HG03135 (cell line): ENCODE results near the gene PGAM5.
"Not testable (repeated sequence)": the region's sequence is repeated elsewhere in the genome, so short reads cannot be mapped to it uniquely, and the experiment has no call there.

Experiments
- ATAC-seq: cut with Tn5 transposase; IDR thresholded peaks from one replicate; pipeline ENCODE4 v1.9.1; 2021; ENCODE audit warnings: mild to moderate bottlenecking, moderate library complexity; ENCODE audit not compliant: unreplicated experiment

Gene PGAM5

DNA sequence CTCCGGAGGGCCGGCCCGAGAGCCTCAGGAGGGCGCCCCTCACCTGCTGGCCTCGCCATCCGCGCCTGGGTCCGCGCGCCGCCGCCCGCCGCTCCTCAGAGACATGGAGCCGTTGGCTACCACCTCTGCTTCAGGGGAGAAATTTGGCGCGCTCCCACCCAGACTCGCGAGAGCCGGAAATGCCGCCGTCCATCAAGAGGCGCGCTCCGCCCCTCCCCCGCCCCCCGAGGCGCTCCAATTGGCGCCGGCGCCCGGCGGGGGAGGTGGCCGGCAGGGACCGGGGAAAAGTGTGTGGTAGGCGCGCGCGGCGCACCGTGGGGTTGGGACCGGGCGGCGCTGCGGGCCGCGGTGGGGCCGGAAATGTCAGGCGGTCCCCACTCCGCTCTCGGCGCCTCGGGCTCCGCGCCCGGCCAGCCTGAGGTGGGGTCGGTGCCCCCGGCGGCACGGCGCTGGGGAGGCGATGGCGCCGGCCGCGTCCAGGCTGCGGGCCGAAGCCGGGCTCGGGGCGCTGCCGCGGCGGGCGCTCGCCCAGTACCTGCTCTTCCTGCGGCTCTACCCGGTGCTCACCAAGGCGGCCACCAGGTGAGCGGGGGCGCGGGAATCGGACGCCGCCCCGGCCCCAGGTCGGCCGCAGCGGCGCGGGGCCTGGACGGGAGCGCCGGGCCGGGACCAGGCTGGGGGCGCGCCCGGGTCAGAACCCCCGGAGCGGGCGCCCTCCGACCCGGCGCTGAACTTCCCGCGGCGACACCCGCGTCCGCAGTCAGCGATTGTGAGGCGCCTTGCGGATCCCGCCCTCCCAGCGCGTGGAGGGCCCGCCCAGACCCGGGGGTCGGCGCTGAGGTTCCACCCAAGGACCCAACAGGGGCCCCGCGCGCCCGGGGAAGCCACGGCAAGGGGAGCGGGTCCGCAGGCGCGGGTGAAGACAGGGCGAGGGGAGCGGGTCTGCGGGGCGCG, 23.2 kb upstream of the PGAM5 start, which contains the start of the genes POLE and PXMP2:
POLE (minus strand) TSS at position 132 of the 954 bp plus-strand sequence; CDS start at position 105, 27 bp downstream.
PXMP2 (plus strand) TSS at position 377 of the 954 bp plus-strand sequence; CDS start at position 461, 84 bp downstream.
- peak; percentile 91 for ATAC-seq

DNA sequence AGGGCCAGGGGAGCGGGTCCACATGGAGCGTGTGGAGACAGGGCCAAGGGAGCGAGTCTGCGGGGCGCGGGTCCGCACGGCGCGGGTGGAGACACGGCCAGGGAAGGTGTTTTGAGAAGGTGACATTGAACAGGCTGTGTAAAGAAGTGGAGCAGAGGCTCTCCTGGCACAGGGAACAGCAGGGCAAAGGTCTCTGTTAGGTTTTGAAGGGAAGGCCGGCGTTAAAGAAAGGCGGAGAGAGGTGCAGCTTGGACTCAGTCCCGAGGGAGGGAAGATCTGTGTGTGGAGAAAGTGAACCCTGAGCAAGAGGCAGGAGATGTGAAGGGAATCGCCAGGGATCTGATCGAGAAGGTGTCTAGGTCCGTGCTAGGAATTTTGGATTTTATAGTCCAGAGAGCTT, 21.4 kb upstream of the PGAM5 start:
- ATAC-seq: no peak

DNA sequence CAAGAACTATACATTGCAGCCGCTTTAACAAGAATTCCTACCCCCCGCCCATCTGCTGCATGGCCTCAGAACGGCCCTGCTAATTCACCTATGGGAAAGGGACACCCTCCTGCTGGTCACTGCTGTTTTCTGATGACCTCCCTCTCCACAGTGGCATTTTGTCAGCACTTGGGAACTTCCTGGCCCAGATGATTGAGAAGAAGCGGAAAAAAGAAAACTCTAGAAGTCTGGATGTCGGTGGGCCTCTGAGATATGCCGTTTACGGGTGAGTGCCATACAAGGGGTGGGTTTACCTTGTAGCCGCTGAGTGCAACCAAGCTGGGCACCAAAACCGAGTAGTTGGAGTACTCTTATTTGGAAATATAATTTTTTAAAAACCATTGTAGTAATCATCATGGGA, 20.5 kb upstream of the PGAM5 start:
- no peak for ATAC-seq

DNA sequence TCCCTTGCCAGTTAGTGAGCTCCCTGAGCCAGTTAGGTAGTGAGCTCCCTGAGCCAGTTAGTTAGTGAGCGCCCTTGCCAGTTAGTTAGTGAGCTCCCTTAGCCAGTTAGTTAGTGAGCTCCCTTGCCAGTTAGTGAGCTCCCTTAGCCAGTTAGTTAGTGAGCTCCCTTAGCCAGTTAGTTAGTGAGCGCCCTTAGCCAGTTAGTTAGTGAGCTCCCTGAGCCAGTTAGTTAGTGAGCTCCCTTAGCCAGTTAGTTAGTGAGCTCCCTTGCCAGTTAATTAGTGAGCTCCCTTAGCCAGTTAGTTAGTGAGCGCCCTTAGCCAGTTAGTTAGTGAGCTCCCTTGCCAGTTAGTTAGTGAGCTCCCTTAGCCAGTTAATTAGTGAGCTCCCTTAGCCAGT, 18.6 kb upstream of the PGAM5 start:
- ATAC-seq: not testable (repeated sequence)

DNA sequence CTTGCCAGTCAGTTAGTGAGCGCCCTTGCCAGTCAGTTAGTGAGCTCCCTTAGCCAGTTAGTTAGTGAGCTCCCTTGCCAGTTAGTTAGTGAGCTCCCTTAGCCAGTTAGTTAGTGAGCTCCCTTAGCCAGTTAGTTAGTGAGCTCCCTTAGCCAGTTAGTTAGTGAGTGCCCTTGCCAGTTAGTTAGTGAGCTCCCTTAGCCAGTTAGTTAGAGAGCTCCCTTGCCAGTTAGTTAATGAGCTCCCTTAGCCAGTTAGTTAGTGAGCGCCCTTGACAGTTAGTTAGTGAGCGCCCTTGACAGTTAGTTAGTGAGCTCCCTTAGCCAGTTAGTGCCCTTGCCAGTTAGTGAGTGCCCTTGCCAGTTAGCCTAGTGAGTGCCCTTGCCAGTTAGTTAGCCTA, 15.8 kb upstream of the PGAM5 start:
- not testable (repeated sequence) for ATAC-seq

DNA sequence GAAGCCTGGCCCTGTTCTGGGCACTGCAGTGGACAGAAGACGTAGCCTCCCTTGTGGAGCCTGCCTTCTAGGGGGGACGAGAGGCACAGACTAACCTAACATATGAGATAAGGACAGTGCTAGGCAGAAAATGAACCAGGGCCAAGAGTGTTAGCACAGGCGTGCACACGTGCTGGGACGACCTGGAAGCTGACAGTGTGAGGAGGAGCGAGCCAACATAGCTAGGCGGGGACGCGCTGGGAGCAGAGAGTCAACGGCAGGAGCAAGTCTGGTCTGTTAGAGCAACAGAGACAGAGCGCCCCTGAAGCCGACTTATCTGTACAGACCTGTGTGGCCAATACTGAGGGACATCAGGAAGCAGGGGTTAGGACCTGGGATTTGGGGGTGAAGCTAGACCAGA, 15.2 kb upstream of the PGAM5 start:
- ATAC-seq: no peak

DNA sequence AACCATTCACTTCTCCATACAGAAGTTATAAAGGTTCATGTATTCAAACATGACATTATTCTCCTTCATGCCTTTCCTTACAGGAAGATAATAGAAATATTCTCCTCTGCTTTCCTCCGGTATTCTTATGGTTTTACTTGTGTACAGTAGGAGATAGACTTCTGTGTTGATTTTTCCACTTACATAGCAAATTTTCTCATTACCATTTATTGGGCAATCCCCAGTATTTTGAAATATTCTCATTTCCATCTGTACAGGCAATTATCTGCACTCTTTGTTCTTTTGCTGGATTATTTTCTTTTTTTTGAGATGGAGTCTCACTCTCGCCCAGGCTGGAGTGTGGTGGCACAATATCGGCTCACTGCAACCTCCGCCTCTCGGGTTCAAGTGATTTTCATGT, 12.3 kb upstream of the PGAM5 start:
- no peak for ATAC-seq

DNA sequence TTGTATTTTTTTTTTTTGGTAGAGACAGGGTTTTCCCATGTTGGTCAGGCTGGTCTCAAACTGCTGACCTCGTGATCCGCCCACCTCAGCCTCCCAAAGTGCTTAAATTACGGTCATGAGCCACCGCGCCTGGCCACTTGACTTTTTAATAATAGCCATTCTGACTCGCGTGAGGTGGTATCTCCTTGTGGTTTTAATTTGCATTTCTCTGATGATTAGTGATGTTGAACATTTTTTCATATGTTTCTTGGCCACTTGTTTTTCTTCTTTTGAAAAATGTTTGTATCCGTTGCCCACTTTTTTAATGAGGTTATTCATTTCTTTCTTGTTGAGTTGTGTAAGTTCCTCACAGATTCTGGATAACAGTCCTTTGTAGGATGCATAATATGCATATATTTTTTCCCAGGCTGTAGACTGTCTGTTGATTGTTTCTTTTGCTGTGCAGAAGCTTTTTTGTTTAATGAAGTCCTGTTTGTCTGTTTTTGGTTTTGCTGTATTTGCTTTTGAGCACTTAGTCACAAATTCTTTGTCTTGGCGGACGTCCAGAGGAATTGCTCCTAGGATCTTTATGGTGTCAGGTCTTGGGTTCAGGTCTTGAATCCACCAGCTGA, 10.3 kb upstream of the PGAM5 start:
- ATAC-seq: no peak

DNA sequence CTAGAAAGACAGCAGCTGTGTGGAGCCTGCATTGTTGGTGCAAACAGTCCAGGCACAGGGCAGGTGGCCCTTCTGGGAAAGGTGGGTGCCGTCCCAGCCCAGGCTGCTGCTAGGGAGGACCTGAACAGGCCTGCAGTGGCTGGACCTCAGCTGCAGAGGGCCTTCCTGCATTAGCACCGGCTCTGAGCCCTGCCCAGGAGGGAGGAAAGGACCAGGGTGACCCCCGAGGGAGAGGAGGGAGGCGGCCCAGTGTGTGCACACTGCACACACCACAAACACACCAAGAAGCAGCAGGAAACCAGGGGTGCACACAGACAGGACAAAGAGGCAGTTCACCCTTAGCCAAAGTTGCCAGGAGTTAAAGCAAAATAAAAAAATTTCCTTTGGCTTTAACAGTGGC, 8.0 kb upstream of the PGAM5 start:
- ATAC-seq: no peak

DNA sequence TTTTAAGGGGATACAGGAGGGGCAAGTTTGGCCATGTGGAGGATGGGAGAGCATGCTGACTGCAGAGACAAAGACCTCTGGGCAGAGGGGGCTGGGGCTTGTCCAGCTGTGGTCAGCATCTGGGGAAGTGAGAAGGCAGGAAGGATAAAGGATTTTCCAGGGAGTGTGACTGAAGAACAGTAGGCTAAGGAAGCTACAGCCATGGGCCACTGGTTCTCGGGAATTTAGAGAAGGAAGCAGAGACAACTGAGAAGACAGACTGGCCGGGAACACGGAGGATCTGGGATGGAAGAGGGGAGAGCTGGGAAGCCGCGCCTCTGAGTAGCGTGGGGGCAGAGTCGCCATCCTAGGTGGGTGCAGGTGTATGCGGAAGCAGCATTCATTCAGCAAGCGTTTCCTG, 7.0 kb upstream of the PGAM5 start:
- ATAC-seq: no peak

DNA sequence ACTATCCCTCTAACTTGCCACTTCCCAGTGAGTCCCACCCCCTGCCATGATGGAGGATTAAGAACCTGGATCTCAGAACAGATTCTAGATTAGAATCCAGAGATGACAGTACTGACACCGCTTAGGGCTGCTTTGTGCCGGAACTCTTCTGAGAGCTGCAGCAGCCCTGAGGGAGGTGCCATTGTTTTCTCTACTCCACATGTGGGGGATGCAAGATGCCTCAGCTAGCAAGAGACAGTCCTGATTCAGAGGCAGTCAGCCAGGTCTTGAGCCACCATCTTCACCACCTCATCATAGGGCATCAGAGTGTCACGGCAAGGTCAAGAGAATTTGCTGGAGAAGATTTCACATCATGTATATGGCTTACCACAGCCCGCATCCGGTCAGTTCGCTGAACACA, 3.4 kb upstream of the PGAM5 start:
- no peak for ATAC-seq

DNA sequence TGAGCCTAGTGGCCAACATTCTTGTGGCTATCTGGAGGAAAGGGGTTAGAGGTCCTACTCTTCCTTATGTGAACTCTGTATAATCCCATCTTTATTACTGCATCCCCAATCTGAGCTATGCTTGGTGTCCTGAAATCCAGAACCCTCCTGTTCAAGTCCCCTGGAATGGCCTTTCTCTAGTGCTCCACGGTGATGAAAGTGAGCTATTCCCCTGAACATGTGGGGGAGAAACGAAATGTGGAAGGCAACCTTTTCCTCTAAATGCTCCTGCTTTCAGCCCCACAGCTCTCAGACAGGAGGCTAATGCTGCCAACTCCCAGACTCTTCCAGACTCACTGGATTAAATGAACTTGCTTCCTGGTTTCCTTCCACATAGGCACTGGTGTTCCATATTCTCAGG, 2.5 kb upstream of the PGAM5 start:
- no peak for ATAC-seq

DNA sequence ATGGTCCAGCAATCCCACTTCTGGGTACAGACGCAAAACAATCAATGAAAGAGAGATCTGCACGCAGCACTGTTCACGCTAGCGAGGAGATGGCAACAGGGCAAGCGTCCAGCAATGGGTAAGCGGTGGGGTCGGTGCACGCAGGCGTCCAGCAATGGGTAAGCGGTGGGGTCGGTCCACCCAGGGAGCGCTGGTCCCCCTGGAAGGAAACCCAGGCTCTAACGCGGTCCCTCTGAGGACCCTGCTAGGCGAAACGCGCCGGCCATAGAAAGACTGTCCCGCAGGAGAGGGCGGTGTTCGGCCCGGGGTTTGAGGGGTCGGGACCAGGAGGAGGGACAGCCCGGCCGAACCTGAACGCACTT, 618 bp upstream of the PGAM5 start:
- peak; percentile 19 for ATAC-seq

DNA sequence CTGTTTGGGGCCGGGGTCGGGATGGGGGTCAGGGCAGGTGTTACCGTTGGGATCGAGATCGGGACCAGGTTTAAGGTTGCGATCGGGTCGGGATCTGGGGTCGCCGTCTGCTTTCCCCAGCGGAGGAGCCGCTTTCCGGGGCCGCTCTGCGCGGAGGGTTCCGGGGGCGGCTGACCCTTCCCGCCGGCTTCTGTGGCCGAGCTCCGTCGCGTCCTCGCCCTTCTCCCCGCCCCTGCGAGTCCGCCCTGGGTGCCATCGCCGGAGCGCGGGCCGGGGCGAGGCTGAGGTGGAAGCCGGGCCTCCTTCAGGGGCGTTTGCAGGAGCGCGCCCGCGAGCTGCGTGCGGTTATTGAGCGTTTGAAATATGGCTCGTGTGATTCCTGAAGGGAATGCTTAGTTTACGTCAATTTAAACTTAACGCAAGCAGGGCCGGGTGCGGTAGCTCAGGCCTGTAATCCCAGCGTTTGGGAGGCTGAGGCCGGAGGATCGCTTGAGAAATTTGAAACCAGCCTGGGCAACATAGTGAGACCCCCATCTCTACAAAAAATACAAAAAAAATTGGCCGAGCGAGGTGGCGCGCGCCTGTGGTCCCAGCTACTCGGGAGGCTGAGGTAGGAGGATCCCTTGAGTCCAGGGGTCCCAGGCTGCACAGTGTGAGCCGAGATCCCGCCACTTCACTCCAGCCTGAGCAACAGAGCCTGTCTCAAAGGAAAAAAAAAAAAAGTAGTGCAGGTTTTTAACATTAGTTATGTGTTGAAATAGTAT, 620 bp downstream of the PGAM5 start:
- ATAC-seq: peak; percentile 20

DNA sequence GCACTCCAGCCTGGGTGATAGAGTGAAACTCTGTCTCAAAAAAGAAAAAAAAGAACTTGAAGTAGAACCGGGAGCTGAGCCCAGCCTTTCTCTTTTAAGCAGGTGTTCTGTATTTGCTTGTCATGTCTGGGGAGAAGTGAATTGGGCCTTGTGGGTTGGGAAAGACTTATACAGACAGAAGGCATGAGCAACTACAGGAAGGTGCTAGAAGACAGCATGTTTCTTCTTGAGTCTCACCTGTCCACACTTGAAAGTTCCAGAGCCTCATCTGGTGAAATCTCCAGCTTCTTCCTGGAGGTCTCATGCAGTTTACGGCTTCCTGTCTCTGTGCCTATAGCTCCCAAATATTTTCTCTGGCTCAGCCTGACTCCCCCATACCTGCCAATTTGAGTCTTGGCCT, 2.5 kb downstream of the PGAM5 start:
- ATAC-seq: no peak

DNA sequence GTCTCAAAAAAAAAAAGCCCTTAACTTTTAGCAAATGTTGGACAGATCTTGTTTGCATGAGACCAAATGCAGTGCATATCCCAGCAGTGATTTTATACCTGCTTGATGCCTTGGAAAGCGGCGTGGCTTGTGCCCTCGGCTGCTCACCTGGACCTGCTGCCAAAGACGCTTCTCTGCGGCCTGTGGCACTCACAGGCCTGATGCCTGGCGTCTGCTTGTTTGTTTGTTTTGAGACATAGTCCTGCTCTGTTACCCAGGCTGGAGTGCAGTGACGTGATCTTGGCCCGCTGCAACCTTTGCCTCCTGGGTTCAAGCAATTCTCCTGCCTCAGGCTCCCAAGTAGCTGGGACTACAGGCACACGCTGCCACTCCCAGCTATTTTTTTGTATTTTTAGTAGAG, 5.2 kb downstream of the PGAM5 start:
- ATAC-seq: no peak

DNA sequence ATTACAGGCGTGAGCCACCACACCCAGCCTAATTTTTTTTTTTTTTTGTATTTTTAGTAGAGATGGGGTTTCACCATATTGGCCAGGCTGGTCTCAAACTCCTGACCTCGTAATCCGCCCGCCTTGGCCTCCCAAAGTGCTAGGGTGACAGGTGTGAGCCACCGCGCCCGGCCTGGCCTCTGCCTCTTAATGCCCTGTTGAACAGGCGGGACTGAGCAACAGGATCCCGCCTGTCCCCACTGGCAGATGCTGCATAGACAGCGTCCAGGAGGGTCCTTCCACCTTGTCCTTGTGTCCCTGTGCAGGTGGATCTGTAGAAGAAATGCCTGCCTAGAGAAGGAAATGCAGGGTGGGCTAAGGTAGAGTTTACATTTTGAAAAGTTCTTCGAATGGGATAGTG, 5.7 kb downstream of the PGAM5 start:
- ATAC-seq: no peak

DNA sequence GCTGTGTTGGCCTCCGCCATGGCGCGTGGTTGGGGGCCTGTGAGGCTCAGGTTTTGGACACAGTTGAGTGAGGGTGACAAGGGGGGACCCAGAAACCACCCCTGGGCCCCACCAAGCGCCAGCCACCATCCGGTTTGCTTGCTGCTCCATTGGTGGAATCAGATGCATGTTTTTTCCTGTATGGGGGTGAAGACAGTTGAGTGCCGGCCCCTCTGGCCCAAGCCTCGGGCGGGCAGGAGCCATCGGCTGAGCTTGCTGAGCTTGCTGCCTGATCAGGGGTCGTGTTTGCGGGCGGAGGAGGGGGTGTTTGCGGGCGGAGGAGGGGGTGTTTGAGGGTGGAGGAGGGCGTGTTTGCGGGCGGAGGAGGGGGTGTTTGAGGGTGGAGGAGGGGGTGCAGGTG, 6.4 kb downstream of the PGAM5 start:
- ATAC-seq: no peak

DNA sequence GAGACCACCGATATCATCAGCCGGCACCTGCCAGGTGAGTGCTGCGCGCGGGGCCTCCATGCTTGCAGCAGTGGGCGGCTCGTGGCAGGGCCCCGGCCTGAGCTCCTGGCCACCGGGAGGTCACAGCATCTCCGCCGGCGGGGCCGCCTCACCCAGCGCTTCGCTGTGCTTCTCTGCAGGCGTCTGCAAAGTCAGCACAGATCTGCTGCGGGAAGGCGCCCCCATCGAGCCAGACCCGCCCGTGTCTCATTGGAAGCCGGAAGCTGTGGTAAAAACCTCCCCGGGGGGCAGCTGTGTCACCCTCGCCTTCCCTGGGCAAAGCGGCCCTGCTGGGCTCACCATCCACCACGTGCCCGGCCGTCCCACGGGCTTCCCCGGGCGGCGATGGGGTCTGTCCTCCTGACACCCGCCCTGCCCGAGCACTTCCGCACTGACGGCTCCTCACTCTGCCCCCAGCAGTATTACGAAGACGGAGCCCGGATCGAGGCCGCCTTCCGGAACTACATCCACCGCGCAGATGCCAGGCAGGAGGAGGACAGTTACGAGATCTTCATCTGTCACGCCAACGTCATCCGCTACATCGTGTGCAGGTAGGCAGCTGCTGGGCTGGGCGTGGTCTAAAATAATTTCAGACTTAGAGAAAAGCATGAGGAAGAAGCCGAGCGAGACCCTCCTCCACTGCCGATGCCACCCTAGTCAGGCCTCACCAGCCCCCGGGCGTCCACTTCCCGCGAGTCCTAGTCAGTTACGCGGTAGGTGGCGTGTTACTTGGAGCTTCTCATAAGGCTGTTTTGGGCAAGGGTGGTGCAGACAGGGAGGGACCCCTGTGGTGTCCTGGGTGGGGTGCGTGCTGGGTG, 7.1 kb downstream of the PGAM5 start:
- ATAC-seq: no peak

DNA sequence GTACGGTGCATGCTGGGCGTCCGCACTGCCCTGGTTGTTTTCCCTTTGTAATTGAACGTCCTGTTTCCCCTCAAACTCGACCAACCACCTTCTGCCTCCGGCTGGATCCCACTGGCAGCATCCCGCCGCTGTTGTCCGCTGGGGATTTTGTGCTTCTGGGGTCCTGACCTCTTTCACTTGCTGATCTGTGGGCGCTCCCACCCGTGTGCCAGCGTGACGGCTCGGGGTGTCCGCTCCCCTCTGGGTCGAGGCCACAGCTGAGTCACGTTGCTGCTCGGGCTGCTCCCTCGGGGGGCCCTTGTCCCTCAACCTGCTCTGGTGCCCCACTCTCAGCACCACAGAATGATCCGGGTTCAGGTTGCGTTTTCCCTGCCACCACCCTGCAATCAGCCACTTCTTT, 8.0 kb downstream of the PGAM5 start:
- ATAC-seq: no peak
